Measurements from ENCODE around the gene NCOR1.

The NCOR1 gene

DNA sequence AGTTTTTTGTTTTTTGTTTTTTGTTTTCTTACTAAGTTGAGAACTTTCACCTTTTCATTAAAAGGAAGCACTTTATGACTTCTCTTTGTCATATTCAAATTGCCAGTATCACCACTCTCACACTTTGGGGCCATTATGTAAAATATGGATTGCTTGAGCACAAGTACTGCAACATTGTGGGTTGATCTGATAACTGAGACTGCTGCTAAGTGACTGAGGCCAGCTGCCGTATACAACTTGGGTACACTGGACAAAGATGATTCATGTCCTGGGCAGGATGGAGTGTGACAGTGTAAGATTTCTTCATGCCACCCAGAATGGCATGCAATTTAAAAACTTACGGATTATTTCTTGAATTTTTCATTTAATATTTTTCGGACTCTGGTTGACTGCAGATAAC lies 207.9 kb downstream of the NCOR1 start:
- H2BK5ac ChIP-seq (ENCODE audit: low read depth, low read length, poor library complexity, severe bottlenecking): no peak overlapping the region
- no peak for DNase-seq
- H3K79me1 ChIP-seq (replicated peaks; ENCODE audit: low read length, poor library complexity, severe bottlenecking): peaks cover 20% of the 10 kb centered on the region
- H2BK120ac ChIP-seq (ENCODE audit: low read depth, low read length): no peak overlapping the region
- no peak overlapping the region for H3K23ac ChIP-seq (ENCODE audit: low read length in 2 of 2)
- H4K91ac ChIP-seq (ENCODE audit: low read length): no peak overlapping the region
- no peaks in the 10 kb centered on the region for H3K27me3 ChIP-seq (ENCODE audit: control insufficient read depth in 1 of 2, insufficient read depth in 1 of 2, low read length in 2 of 2)
- no peak overlapping the region for H4K8ac ChIP-seq (ENCODE audit: low read length)
- no peak overlapping the region for H2BK12ac ChIP-seq (ENCODE audit: low read length in 2 of 2)
- H3K9me3 ChIP-seq (ENCODE audit: control insufficient read depth, low read length): no peaks in the 10 kb centered on the region
- no peak overlapping the region for H2AFZ ChIP-seq (ENCODE audit: low read depth, low read length)
- WGBS: 94% methylated on average over 3 of the region's 3 CpGs
- peaks cover 24 to 91% of the 10 kb centered on the region in 2 experiments for H3K36me3 ChIP-seq (ENCODE audit: control insufficient read depth in 1 of 2, insufficient read depth in 2 of 2, low read depth in 1 of 2, low read length in 2 of 2)
- no peak overlapping the region for H3K4me2 ChIP-seq (ENCODE audit: low read length, poor library complexity, severe bottlenecking)
- no peak overlapping the region for H3K4ac ChIP-seq (ENCODE audit: low read depth in 1 of 2, low read length in 2 of 2)
- H3K4me1 ChIP-seq (ENCODE audit: control insufficient read depth, insufficient read depth, low read depth, low read length): no peaks in the 10 kb centered on the region
- H2AK5ac ChIP-seq (ENCODE audit: low read length, severe bottlenecking): no peak overlapping the region
- no peak overlapping the region for H2BK15ac ChIP-seq (ENCODE audit: low read depth, poor library complexity, severe bottlenecking)
- H3K27ac ChIP-seq (ENCODE audit: low read length, poor library complexity, severe bottlenecking): no peak overlapping the region
- H3K4me3 ChIP-seq (ENCODE audit: insufficient read depth in 1 of 2, low read depth in 1 of 2, low read length in 2 of 2): no peak overlapping the region
- H3K14ac ChIP-seq (ENCODE audit: low read length in 2 of 2): no peak overlapping the region
- no peak overlapping the region for H3K9ac ChIP-seq (ENCODE audit: low read length)
- H3K18ac ChIP-seq (ENCODE audit: low read depth in 1 of 2, low read length in 2 of 2): no peak overlapping the region

DNA sequence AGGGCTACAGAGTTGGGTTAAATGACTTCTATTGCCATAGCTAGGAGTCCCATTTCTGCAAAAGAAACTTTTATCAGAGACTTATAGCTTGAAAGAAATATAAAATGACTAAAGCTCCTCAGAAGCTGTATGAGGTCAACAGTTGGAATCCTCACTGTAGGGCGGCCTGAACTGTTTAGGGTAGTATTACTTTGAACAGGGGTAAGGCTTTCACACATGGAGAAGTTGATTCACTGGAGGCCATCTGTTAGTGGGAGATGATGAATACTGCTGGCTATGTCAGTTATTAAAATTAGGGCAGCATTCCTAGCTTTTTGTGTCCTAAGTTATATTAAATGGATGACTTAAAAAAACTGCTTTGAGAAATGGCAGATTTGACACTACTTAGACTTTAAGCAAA lies 209.7 kb downstream of the NCOR1 start:
- WGBS: 98% methylated on average over 1 of the region's 1 CpG
- Histone ChIP-seq H3K18ac (ENCODE audit: low read depth in 1 of 2, low read length in 2 of 2) (no peak overlapping the region), H2AFZ (ENCODE audit: low read depth, low read length) (no peak overlapping the region), H4K8ac (ENCODE audit: low read length) (no peak overlapping the region), H2BK5ac (ENCODE audit: low read depth, low read length, poor library complexity, severe bottlenecking) (no peak overlapping the region), H3K9ac (ENCODE audit: low read length) (no peak overlapping the region), H3K14ac (ENCODE audit: low read length in 2 of 2) (no peak overlapping the region), H3K23ac (ENCODE audit: low read length in 2 of 2) (no peak overlapping the region), H3K27ac (ENCODE audit: low read length, poor library complexity, severe bottlenecking) (no peak overlapping the region), H4K91ac (ENCODE audit: low read length) (no peak overlapping the region), H3K4ac (ENCODE audit: low read depth in 1 of 2, low read length in 2 of 2) (no peak overlapping the region), H2BK120ac (ENCODE audit: low read depth, low read length) (no peak overlapping the region), H3K9me3 (ENCODE audit: control insufficient read depth, low read length) (peaks cover 8% of the 10 kb centered on the region), H3K36me3 (ENCODE audit: control insufficient read depth in 1 of 2, insufficient read depth in 2 of 2, low read depth in 1 of 2, low read length in 2 of 2) (peaks cover 22 to 90% of the 10 kb centered on the region in 2 experiments), H3K4me3 (ENCODE audit: insufficient read depth in 1 of 2, low read depth in 1 of 2, low read length in 2 of 2) (no peak overlapping the region), H2AK5ac (ENCODE audit: low read length, severe bottlenecking) (no peak overlapping the region), H2BK12ac (ENCODE audit: low read length in 2 of 2) (no peak overlapping the region), H2BK15ac (ENCODE audit: low read depth, poor library complexity, severe bottlenecking) (no peak overlapping the region), H3K27me3 (ENCODE audit: control insufficient read depth in 1 of 2, insufficient read depth in 1 of 2, low read length in 2 of 2) (no peaks in the 10 kb centered on the region), H3K79me1 (replicated peaks; ENCODE audit: low read length, poor library complexity, severe bottlenecking) (peaks cover 22% of the 10 kb centered on the region), H3K4me2 (ENCODE audit: low read length, poor library complexity, severe bottlenecking) (no peak overlapping the region), H3K4me1 (ENCODE audit: control insufficient read depth, insufficient read depth, low read depth, low read length) (no peaks in the 10 kb centered on the region)
- DNase-seq: no peak

DNA sequence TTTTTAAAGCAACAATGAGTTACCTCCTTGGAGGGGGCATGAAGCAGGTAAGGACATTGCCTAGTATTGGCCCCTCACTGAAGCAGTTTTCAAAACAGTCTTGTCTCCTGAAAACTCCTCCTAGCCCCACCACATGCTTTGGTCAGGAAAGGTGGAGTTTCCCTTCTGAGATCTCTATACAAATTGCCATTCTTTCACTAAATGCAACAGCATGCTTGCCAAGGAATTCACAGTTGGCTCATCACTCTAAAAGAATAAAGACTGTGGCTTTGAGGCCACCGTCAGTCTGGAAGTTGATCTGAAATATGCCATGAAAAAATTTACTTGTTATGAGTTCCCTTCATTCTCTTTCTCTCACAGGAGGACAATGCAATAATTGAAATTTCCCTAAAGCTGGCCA lies 211.5 kb downstream of the NCOR1 start:
- no peak for DNase-seq
- no peak overlapping the region for H4K91ac ChIP-seq (ENCODE audit: low read length)
- H3K9me3 ChIP-seq (ENCODE audit: control insufficient read depth, low read length): peaks cover 8% of the 10 kb centered on the region
- H2BK15ac ChIP-seq (ENCODE audit: low read depth, poor library complexity, severe bottlenecking): no peak overlapping the region
- no peak overlapping the region for H2AFZ ChIP-seq (ENCODE audit: low read depth, low read length)
- no peak overlapping the region for H2AK5ac ChIP-seq (ENCODE audit: low read length, severe bottlenecking)
- no peak overlapping the region for H4K8ac ChIP-seq (ENCODE audit: low read length)
- peaks cover 22 to 78% of the 10 kb centered on the region in 2 experiments for H3K36me3 ChIP-seq (ENCODE audit: control insufficient read depth in 1 of 2, insufficient read depth in 2 of 2, low read depth in 1 of 2, low read length in 2 of 2)
- no peak overlapping the region for H3K27ac ChIP-seq (ENCODE audit: low read length, poor library complexity, severe bottlenecking)
- no peaks in the 10 kb centered on the region for H3K4me1 ChIP-seq (ENCODE audit: control insufficient read depth, insufficient read depth, low read depth, low read length)
- 100% methylated on average over 1 of the region's 1 CpG for WGBS
- no peaks in the 10 kb centered on the region for H3K27me3 ChIP-seq (ENCODE audit: control insufficient read depth in 1 of 2, insufficient read depth in 1 of 2, low read length in 2 of 2)
- no peak overlapping the region for H2BK5ac ChIP-seq (ENCODE audit: low read depth, low read length, poor library complexity, severe bottlenecking)
- no peak overlapping the region for H3K4ac ChIP-seq (ENCODE audit: low read depth in 1 of 2, low read length in 2 of 2)
- no peak overlapping the region for H3K23ac ChIP-seq (ENCODE audit: low read length in 2 of 2)
- H2BK120ac ChIP-seq (ENCODE audit: low read depth, low read length): no peak overlapping the region
- peaks cover 22% of the 10 kb centered on the region for H3K79me1 ChIP-seq (replicated peaks; ENCODE audit: low read length, poor library complexity, severe bottlenecking)
- H2BK12ac ChIP-seq (ENCODE audit: low read length in 2 of 2): no peak overlapping the region
- H3K18ac ChIP-seq (ENCODE audit: low read depth in 1 of 2, low read length in 2 of 2): no peak overlapping the region
- H3K14ac ChIP-seq (ENCODE audit: low read length in 2 of 2): no peak overlapping the region
- no peak overlapping the region for H3K9ac ChIP-seq (ENCODE audit: low read length)
- H3K4me2 ChIP-seq (ENCODE audit: low read length, poor library complexity, severe bottlenecking): no peak overlapping the region
- no peak overlapping the region for H3K4me3 ChIP-seq (ENCODE audit: insufficient read depth in 1 of 2, low read depth in 1 of 2, low read length in 2 of 2)

DNA sequence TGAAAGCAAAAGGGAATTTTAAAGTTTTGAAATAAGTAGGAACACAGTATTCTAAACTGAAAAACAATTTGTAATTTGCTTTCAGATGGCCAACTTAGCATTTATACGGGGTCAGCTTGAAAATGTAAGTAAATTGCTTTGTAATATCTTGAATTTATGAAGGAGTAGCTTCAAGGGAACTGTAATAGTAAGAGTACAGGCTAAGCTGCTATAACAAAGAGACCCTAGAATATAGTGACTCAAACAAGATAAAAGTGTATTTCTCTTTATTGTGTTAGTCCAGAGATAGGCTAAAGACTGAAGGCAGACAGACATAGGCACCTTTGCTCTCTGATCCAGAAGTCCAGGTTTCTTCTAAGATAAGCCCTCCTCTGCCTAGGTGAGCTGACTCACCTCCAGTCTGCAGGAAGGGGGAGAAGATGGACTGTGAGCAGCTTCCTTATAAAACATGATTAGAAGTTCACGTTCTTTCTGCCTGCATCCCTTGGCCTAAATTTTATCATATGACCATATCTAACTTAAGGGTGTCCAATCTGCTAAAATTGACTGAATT lies 212.6 kb downstream of the NCOR1 start:
- Histone ChIP-seq H3K9ac (ENCODE audit: low read length) (no peak overlapping the region), H3K79me1 (replicated peaks; ENCODE audit: low read length, poor library complexity, severe bottlenecking) (peaks cover 25% of the 10 kb centered on the region), H3K36me3 (ENCODE audit: control insufficient read depth in 1 of 2, insufficient read depth in 2 of 2, low read depth in 1 of 2, low read length in 2 of 2) (peaks cover 19 to 67% of the 10 kb centered on the region in 2 experiments), H3K23ac (ENCODE audit: low read length in 2 of 2) (no peak overlapping the region), H3K4me3 (ENCODE audit: insufficient read depth in 1 of 2, low read depth in 1 of 2, low read length in 2 of 2) (no peak overlapping the region), H2BK5ac (ENCODE audit: low read depth, low read length, poor library complexity, severe bottlenecking) (no peak overlapping the region), H3K18ac (ENCODE audit: low read depth in 1 of 2, low read length in 2 of 2) (no peak overlapping the region), H2AK5ac (ENCODE audit: low read length, severe bottlenecking) (no peak overlapping the region), H4K91ac (ENCODE audit: low read length) (no peak overlapping the region), H3K4me2 (ENCODE audit: low read length, poor library complexity, severe bottlenecking) (no peak overlapping the region), H2AFZ (ENCODE audit: low read depth, low read length) (no peak overlapping the region), H3K27ac (ENCODE audit: low read length, poor library complexity, severe bottlenecking) (no peak overlapping the region), H2BK15ac (ENCODE audit: low read depth, poor library complexity, severe bottlenecking) (no peak overlapping the region), H3K27me3 (ENCODE audit: control insufficient read depth in 1 of 2, insufficient read depth in 1 of 2, low read length in 2 of 2) (no peaks in the 10 kb centered on the region), H3K14ac (ENCODE audit: low read length in 2 of 2) (no peak overlapping the region), H2BK12ac (ENCODE audit: low read length in 2 of 2) (no peak overlapping the region), H4K8ac (ENCODE audit: low read length) (no peak overlapping the region), H3K4me1 (ENCODE audit: control insufficient read depth, insufficient read depth, low read depth, low read length) (no peaks in the 10 kb centered on the region), H3K9me3 (ENCODE audit: control insufficient read depth, low read length) (peaks cover 8% of the 10 kb centered on the region), H2BK120ac (ENCODE audit: low read depth, low read length) (no peak overlapping the region), H3K4ac (ENCODE audit: low read depth in 1 of 2, low read length in 2 of 2) (no peak overlapping the region)
- no peak for DNase-seq
- WGBS: 100% methylated on average over 1 of the region's 2 CpGs

All from mesenchymal stem cell (in vitro differentiated cells and primary cell).